ENCODE data around the gene TSBP1. TPM values are rescaled to one million over a fixed set of nuclear protein-coding genes. Genes with fewer than 3 reads are reported as not detected.
"Not testable (repeated sequence)": the region's sequence is repeated elsewhere in the genome, so short reads cannot be mapped to it uniquely, and the experiment has no call there.

The TSBP1 gene
- total RNA-seq, 1 experiment from 2014 or later: not detected

- H3K9ac ChIP-seq (ENCODE audit: extremely low read depth, insufficient read length, low read length): no peak overlapping the region
- H2BK15ac ChIP-seq (ENCODE audit: low read depth, low read length): no peak overlapping the region
- H2BK12ac ChIP-seq (ENCODE audit: insufficient read length, low read depth, low read length): no peak overlapping the region
- H4K5ac ChIP-seq (ENCODE audit: insufficient read length, low read depth, low read length): no peak overlapping the region
- H4K20me1 ChIP-seq (ENCODE audit: control insufficient read depth, insufficient read depth, insufficient read length): no peaks in the 10 kb centered on the region
- H3K79me2 ChIP-seq (ENCODE audit: insufficient read depth, low read length): no peaks in the 10 kb centered on the region
- DNase-seq: no peak
- H4K8ac ChIP-seq (replicated peaks; ENCODE audit: insufficient read length, low read depth, low read length): no peak overlapping the region
- no peak overlapping the region for H3K4me2 ChIP-seq (ENCODE audit: insufficient read depth, insufficient read length, low read length)
- H3K27ac ChIP-seq (ENCODE audit: insufficient read length, low read depth, low read length): no peak overlapping the region
- no CpG with 5 or more reads among the region's 3 CpGs for WGBS (ENCODE audit: extremely low coverage, insufficient read length, low lambda C conversion rate)
- H2AFZ ChIP-seq (ENCODE audit: low read length): no peak overlapping the region
- H3K56ac ChIP-seq (ENCODE audit: insufficient read length, low read depth, low read length): no peak overlapping the region
- no peak overlapping the region for H2BK120ac ChIP-seq (ENCODE audit: low read depth, low read length, poor library complexity, severe bottlenecking)
- TF ChIP-seq CTCF (conservative IDR thresholded peaks at IDR 0.05): no peak
- Mint-ChIP-seq H3K27me3 (ENCODE audit: low read depth) (peaks cover 2% of the 10 kb centered on the region), H3K9me3 (no peaks in the 10 kb centered on the region), H3K4me3 (no peak overlapping the region), H3K27ac (no peak overlapping the region), H3K36me3 (ENCODE audit: insufficient read depth in 1 of 3, low read depth in 3 of 3) (no peaks in the 10 kb centered on the region), H3K4me1 (0 out of 4 replicates have a peak, but pooled peaks cover 0 to 3% of the 10 kb centered on the region in 2 experiments)
- H3K14ac ChIP-seq (ENCODE audit: insufficient read depth, low read length): no peak overlapping the region
- H3K23ac ChIP-seq (ENCODE audit: insufficient read length, low read depth, low read length): no peak overlapping the region
- no peaks in the 10 kb centered on the region for H3K4me1 ChIP-seq (ENCODE audit: insufficient read depth, low read length)
- no peaks in the 10 kb centered on the region for H3K27me3 ChIP-seq (ENCODE audit: insufficient read depth, low read length)
- H3K4ac ChIP-seq (ENCODE audit: low read depth, low read length): no peak overlapping the region
- H3T11ph ChIP-seq (ENCODE audit: low read length): no peak overlapping the region
- H4K91ac ChIP-seq (ENCODE audit: insufficient read length, low read depth, low read length): no peak overlapping the region
- no peak overlapping the region for H2BK5ac ChIP-seq (ENCODE audit: insufficient read length, low read length)
- no peaks in the 10 kb centered on the region for H3K79me1 ChIP-seq (ENCODE audit: insufficient read depth, low read depth, low read length, poor library complexity, severe bottlenecking)
- no peaks in the 10 kb centered on the region for H3K23me2 ChIP-seq (ENCODE audit: insufficient read length, low read depth, low read length, poor library complexity, severe bottlenecking)
- no peaks in the 10 kb centered on the region for H3K9me3 ChIP-seq (ENCODE audit: control insufficient read depth, low read depth, low read length)
- no peak overlapping the region for H2AK5ac ChIP-seq (ENCODE audit: insufficient read length, low read length)
- no peak overlapping the region for H3K18ac ChIP-seq (ENCODE audit: insufficient read length, low read depth, low read length)
- H2BK20ac ChIP-seq (ENCODE audit: low read depth, low read length, poor library complexity, severe bottlenecking): no peak overlapping the region
These were observed 4.1 kb downstream of the TSBP1 start for GRCh38 chr6:32367644-32368043.

GRCh38 chr6:32359225-32359624 lies 12.5 kb downstream of the TSBP1 start:
- not testable (repeated sequence) for H4K91ac ChIP-seq (ENCODE audit: insufficient read length, low read depth, low read length); H2BK15ac ChIP-seq (ENCODE audit: low read depth, low read length); H3K4me2 ChIP-seq (ENCODE audit: insufficient read depth, insufficient read length, low read length); H3K27ac ChIP-seq (ENCODE audit: insufficient read length, low read depth, low read length); H2BK5ac ChIP-seq (ENCODE audit: insufficient read length, low read length); H3K27ac Mint-ChIP-seq; H2AK5ac ChIP-seq (ENCODE audit: insufficient read length, low read length); H3K23me2 ChIP-seq (ENCODE audit: insufficient read length, low read depth, low read length, poor library complexity, severe bottlenecking); H3K23ac ChIP-seq (ENCODE audit: insufficient read length, low read depth, low read length); H3K79me1 ChIP-seq (ENCODE audit: insufficient read depth, low read depth, low read length, poor library complexity, severe bottlenecking); H3K9me3 Mint-ChIP-seq; H2BK20ac ChIP-seq (ENCODE audit: low read depth, low read length, poor library complexity, severe bottlenecking); H4K5ac ChIP-seq (ENCODE audit: insufficient read length, low read depth, low read length); H4K20me1 ChIP-seq (ENCODE audit: control insufficient read depth, insufficient read depth, insufficient read length); H3K27me3 ChIP-seq (ENCODE audit: insufficient read depth, low read length); H2AFZ ChIP-seq (ENCODE audit: low read length); H3K27me3 Mint-ChIP-seq (ENCODE audit: low read depth); H4K8ac ChIP-seq (replicated peaks; ENCODE audit: insufficient read length, low read depth, low read length); H3K79me2 ChIP-seq (ENCODE audit: insufficient read depth, low read length); H3K4me1 Mint-ChIP-seq; H3K56ac ChIP-seq (ENCODE audit: insufficient read length, low read depth, low read length); H3K4me1 ChIP-seq (ENCODE audit: insufficient read depth, low read length); H3K9me3 ChIP-seq (ENCODE audit: control insufficient read depth, low read depth, low read length); H3K4me3 Mint-ChIP-seq; H3K36me3 Mint-ChIP-seq (ENCODE audit: insufficient read depth in 1 of 3, low read depth in 3 of 3); H3K18ac ChIP-seq (ENCODE audit: insufficient read length, low read depth, low read length); H3K4ac ChIP-seq (ENCODE audit: low read depth, low read length); H3K14ac ChIP-seq (ENCODE audit: insufficient read depth, low read length); H3T11ph ChIP-seq (ENCODE audit: low read length); H3K9ac ChIP-seq (ENCODE audit: extremely low read depth, insufficient read length, low read length); H2BK120ac ChIP-seq (ENCODE audit: low read depth, low read length, poor library complexity, severe bottlenecking); H2BK12ac ChIP-seq (ENCODE audit: insufficient read length, low read depth, low read length); DNase-seq
- WGBS (ENCODE audit: extremely low coverage, insufficient read length, low lambda C conversion rate): no CpG with 5 or more reads among the region's 1 CpG

All from H9 (cell line).